Epithelial cell of proximal tubule (primary cell): ENCODE results near the gene FAM50A. TPM values are rescaled to one million over a fixed set of nuclear protein-coding genes. Genes with fewer than 3 reads are reported as not detected.
"Not testable (repeated sequence)": the region's sequence is repeated elsewhere in the genome, so short reads cannot be mapped to it uniquely, and the experiment has no call there.

Experiments used
- DNase-seq: peaks from one replicate; pipeline ENCODE4 v3.0.0-alpha.2; 2011; ENCODE audit warnings: low read depth
- H3K4me3 ChIP-seq: 2 replicates; pipeline ENCODE4 v1.5.1; 2011; ENCODE audit warnings: low read depth, mild to moderate bottlenecking, low read length
- CTCF ChIP-seq: conservative IDR thresholded peaks from 2 replicates; pipeline ENCODE4 v1.5.1; 2012; ENCODE audit warnings: low read depth, mild to moderate bottlenecking, low read length
- total RNA-seq: library from RNA; depleted of rRNA; stranded (reverse); fragments of >200 nt; gene quantifications from 2 replicates; pipeline ENCODE4 v1.2.3, GENCODE V29; 2015

The FAM50A gene
- total RNA-seq, 1 donor from 2014 or later = 74.1 TPM

GRCh38 chrX:154494715-154495114 lies 50.8 kb downstream of the FAM50A start:
- no peak overlapping the region for H3K4me3 ChIP-seq
- DNase-seq = no peak
- no peak for TF ChIP-seq CTCF

GRCh38 chrX:154495472-154495922 lies 51.6 kb downstream of the FAM50A start:
- DNase-seq = no peak
- TF ChIP-seq CTCF = no peak
- no peak overlapping the region for H3K4me3 ChIP-seq

GRCh38 chrX:154496591-154497137 lies 52.7 kb downstream of the FAM50A start:
- not testable (repeated sequence) for H3K4me3 ChIP-seq, DNase-seq

Other genes starting within 250 kb of the FAM50A start
- gene OPN1MW2, start 224.4 kb upstream of the FAM50A start, total RNA-seq = not detected in 2 replicates
- not detected in 2 replicates for gene OPN1MW3, start 186.6 kb upstream of the FAM50A start, total RNA-seq
- not detected in 2 replicates for gene TEX28, start 149.0 kb upstream of the FAM50A start, total RNA-seq
- gene TKTL1, start 148.3 kb upstream of the FAM50A start, total RNA-seq = 0.17 TPM in 1 of 2 replicates, not detected in the other
- 953 and 1,430 TPM in 2 replicates for gene FLNA, start 69.5 kb upstream of the FAM50A start, total RNA-seq
- 50.7 and 63.0 TPM in 2 replicates for gene EMD, start 64.8 kb upstream of the FAM50A start, total RNA-seq
- 5,736 and 6,055 TPM in 2 replicates for gene RPL10, start 45.8 kb upstream of the FAM50A start, total RNA-seq
- gene DNASE1L1, start 34.9 kb upstream of the FAM50A start, total RNA-seq = 20.7 and 27.7 TPM in 2 replicates
- gene TAFAZZIN, start 32.6 kb upstream of the FAM50A start, total RNA-seq = 33.6 and 55.8 TPM in 2 replicates
- gene ATP6AP1, start 15.5 kb upstream of the FAM50A start, total RNA-seq = 28.5 and 55.1 TPM in 2 replicates
- 116 and 144 TPM in 2 replicates for gene GDI1, start 7.0 kb upstream of the FAM50A start, total RNA-seq
- gene PLXNA3, start 14.1 kb downstream of the FAM50A start, total RNA-seq = 5.9 and 14.6 TPM in 2 replicates
- gene LAGE3, start 35.1 kb downstream of the FAM50A start, total RNA-seq = 23.0 and 28.4 TPM in 2 replicates
- 39.4 and 65.5 TPM in 2 replicates for gene UBL4A, start 42.5 kb downstream of the FAM50A start, total RNA-seq
- gene SLC10A3, start 46.5 kb downstream of the FAM50A start, total RNA-seq = 26.1 and 29.1 TPM in 2 replicates
- 24.8 and 31.8 TPM in 2 replicates for gene FAM3A, start 72.1 kb downstream of the FAM50A start, total RNA-seq
- 70.5 and 84.1 TPM in 2 replicates for gene G6PD, start 102.7 kb downstream of the FAM50A start, total RNA-seq
- 15.8 and 21.4 TPM in 2 replicates for gene IKBKG, start 103.5 kb downstream of the FAM50A start, total RNA-seq
- gene CTAG1A, start 141.0 kb downstream of the FAM50A start, total RNA-seq = not detected in 2 replicates
- gene CTAG1B, start 175.1 kb downstream of the FAM50A start, total RNA-seq = not detected in 2 replicates
- gene CTAG2, start 209.4 kb downstream of the FAM50A start, total RNA-seq = not detected in 2 replicates